ENCODE measurements around the gene YTHDC2. TPM values are rescaled to one million over a fixed set of nuclear protein-coding genes. Genes with fewer than 3 reads are reported as not detected.

The YTHDC2 gene
- total RNA-seq, 1 donor from 2014 or later, result 7.3 TPM

DNA sequence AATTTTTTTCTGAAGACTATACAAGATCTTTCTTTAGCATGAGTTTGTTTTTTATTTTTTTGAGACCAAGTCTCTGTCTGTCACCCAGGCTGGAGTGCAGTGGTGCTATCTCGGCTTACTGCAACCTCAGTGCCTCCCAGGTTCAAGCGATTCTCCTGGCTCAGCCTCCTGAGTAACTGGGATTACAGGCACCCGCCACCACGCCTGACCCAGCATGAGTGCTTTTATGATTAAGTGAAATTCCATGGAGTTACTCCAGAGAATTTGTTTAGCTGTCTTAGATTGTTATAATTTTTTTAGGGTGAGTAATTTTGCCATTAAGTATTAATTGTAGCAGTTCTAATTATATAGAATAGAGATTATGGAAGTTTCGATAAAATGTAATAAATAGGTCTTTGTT lies 14.3 kb downstream of the YTHDC2 start:
- H3K4me3 ChIP-seq (ENCODE audit: low read depth, low read length), result no peak overlapping the region
- DNase-seq (ENCODE audit: low read depth), result no peak
- TF ChIP-seq, protein P1, sequence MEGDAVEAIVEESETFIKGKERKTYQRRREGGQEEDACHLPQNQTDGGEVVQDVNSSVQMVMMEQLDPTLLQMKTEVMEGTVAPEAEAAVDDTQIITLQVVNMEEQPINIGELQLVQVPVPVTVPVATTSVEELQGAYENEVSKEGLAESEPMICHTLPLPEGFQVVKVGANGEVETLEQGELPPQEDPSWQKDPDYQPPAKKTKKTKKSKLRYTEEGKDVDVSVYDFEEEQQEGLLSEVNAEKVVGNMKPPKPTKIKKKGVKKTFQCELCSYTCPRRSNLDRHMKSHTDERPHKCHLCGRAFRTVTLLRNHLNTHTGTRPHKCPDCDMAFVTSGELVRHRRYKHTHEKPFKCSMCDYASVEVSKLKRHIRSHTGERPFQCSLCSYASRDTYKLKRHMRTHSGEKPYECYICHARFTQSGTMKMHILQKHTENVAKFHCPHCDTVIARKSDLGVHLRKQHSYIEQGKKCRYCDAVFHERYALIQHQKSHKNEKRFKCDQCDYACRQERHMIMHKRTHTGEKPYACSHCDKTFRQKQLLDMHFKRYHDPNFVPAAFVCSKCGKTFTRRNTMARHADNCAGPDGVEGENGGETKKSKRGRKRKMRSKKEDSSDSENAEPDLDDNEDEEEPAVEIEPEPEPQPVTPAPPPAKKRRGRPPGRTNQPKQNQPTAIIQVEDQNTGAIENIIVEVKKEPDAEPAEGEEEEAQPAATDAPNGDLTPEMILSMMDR (conservative IDR thresholded peaks at IDR 0.05; ENCODE audit: low read depth, low read length), result no peak

DNA sequence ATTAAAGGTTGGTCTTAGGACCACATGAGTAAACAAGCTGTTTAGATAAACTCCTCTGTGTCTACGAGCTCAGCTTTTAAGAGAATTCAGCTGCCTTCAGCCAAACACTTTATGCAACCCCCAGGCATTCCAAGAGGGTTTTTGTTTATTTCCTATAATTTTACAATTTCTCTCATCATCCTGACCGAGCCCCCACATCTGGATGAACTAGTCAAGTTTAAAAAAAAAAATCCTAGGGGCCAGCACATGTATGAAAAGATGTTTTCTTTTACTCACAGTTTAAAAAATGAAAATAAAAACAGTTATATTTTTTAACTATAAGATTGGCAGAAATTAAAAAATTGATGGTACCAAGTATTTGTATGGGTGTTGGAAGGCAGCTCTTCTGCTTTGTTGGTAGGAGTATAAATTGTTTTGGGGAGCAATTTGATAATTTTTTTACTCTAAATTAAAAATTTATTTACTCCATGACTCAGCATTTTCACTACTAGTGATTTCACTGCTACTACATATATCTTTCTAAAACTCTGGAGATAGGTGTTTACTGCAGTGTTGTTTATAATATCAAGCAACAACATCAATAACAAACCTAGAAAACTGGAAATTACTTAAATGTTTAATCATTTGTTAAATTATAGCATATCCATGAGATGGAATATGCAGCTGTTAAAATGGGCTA lies 18.1 kb downstream of the YTHDC2 start:
- H3K4me3 ChIP-seq (ENCODE audit: low read depth, low read length), result no peak overlapping the region
- TF ChIP-seq, protein P1 (conservative IDR thresholded peaks at IDR 0.05; ENCODE audit: low read depth, low read length), result no peak
- no peak for DNase-seq (ENCODE audit: low read depth)

DNA sequence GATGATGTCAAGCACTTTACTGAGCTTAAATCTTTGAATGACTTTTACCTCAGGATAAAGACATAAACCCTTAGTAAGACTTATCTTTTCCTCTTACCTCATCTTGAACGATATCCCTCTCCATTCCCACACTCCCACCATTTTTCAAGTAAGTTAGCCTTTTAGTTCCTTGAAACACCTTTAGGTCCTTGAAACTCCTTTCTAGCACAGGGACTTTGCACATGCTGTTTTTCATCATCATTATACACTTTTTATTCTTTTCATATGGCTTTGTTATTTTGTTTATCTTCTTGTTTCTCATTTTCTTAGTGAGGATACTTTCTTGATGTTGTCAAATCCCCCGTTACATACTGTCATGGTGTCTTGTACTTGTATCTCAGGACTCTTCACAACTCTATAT lies 24.8 kb downstream of the YTHDC2 start:
- no peak for DNase-seq (ENCODE audit: low read depth)
- H3K4me3 ChIP-seq (ENCODE audit: low read depth, low read length), result no peak overlapping the region
- TF ChIP-seq, protein P1 (conservative IDR thresholded peaks at IDR 0.05; ENCODE audit: low read depth, low read length), result no peak

DNA sequence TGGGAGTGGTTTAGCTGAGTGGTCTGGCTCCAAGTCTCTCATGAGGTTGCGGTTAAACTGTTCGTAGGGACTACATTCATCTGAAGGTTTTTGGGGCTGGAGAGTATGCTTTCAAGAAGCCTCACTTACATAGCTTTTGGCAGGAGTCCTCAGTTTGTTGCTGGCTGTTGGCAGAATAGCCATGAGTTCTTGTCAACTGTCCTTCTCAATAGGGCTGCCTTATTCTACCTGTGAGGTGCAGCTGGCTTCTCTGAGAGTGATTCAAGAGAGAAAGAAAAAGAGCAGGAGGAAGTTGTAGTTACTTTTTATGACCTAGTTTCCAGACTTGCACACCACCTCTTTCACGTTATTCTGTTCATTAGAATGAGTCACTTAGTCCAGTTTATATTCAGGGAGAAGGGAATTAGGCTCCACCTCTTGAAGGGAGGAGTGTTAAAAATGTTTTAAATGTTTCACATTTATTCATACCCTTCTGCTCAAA lies 33.2 kb downstream of the YTHDC2 start:
- DNase-seq (ENCODE audit: low read depth), result peak; percentile 31
- H3K4me3 ChIP-seq (ENCODE audit: low read depth, low read length), result no peak overlapping the region
- TF ChIP-seq, protein P1 (conservative IDR thresholded peaks at IDR 0.05; ENCODE audit: low read depth, low read length), result no peak

DNA sequence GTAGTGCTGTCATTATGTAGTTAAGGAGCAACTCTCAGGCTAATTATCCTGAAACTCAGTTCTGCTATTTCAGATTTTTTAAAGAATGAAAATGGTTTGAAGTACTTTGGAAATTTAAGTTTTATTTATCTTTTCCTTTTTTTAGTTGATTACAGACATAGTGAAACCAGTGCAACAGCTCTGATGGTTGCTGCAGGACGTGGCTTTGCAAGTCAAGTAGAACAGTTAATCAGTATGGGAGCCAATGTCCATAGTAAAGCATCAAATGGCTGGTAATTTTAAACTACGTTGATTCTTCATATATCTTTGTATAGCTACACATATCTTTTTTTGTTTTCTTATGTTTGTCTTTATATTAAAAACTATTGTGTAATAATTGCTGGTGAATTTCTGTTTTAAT lies 34.9 kb downstream of the YTHDC2 start:
- TF ChIP-seq, protein P1 (conservative IDR thresholded peaks at IDR 0.05; ENCODE audit: low read depth, low read length), result no peak
- no peak overlapping the region for H3K4me3 ChIP-seq (ENCODE audit: low read depth, low read length)
- no peak for DNase-seq (ENCODE audit: low read depth)

DNA sequence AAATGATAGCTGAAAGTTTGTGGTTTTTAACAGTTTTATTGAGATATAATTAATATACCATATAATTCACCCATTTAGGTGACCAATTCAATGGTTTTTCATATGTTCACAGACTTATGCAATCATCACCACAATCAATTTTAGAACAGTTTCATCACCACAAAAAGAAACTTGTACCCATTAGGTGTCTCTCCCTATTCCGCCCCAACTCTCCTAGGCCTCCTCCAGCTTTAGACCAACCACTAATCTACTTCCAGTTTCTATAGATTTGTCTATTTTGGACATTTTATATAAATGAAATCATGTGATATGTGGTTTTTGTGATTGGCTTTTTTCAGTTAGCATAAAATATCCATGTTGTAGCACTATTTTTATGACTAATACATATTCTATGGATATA lies 38.6 kb downstream of the YTHDC2 start:
- no peak overlapping the region for H3K4me3 ChIP-seq (ENCODE audit: low read depth, low read length)
- no peak for DNase-seq (ENCODE audit: low read depth)
- TF ChIP-seq, protein P1 (conservative IDR thresholded peaks at IDR 0.05; ENCODE audit: low read depth, low read length), result no peak

DNA sequence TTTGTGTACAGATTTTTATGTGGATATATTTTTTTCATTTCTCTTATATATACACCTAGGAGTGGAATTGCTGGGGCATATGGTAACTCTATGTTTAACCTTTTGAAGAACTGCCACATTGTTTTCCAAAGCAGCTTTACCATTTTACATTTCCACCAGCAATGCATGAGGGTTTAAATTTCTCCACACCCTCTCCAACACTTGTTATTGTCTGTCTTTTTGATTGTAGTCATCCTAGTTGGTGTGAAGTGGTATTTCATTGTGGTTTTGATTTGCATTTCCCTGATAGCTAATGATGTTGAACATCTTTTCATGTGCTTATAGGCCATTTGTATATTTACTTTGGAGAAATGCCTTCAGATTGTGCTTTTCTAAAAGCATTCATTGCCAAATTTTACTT lies 39.1 kb downstream of the YTHDC2 start:
- TF ChIP-seq, protein P1 (conservative IDR thresholded peaks at IDR 0.05; ENCODE audit: low read depth, low read length), result no peak
- no peak for DNase-seq (ENCODE audit: low read depth)
- no peak overlapping the region for H3K4me3 ChIP-seq (ENCODE audit: low read depth, low read length)
